GM21360 (cell line): ENCODE data around the gene NTNG1.

Experiments
- ATAC-seq: cut with Tn5 transposase; IDR thresholded peaks from one replicate; pipeline ENCODE4 v1.9.1; 2021; ENCODE audit warnings: mild to moderate bottlenecking, moderate library complexity; ENCODE audit not compliant: unreplicated experiment

NTNG1 gene

GRCh38 chr1:107443860-107444259 lies 303.0 kb downstream of the NTNG1 start:
- no peak for ATAC-seq

DNA sequence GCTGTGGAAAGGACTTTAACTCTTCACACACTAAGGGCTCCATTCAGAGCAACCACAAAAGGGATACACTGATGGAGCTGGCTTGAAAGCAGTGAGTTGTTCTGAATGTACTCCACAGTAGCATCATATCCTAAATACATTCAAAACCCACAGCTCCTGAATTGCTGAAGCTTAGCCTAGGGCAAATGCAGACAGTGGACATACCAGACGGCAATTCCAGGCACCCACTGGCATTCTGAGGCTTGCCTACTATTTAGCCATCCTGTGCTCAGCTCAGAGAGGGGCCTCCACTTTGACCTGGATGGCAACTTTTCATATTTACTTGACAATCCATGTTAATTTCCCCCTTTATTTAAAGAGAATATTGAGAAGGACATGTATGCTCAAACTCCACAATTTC lies 303.5 kb downstream of the NTNG1 start:
- ATAC-seq: no peak

DNA sequence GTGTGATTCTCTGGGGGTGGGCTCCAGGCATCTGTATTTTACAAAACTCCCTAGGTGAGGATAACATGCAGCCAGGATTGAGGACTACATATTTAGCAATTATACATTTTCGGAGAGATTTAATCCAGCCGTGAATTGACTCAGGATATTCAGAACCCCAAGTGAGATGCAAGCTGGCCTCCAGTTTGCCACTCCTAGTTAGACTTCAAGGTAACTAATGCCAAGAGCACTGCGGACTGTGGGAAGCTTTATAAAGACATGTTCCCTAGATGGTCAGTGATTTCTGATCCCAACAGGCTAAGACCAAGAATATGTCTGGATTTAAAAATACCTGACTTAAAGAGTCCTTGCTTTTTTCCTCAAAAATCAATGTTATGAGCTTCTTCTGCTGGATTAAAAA lies 308.5 kb downstream of the NTNG1 start:
- no peak for ATAC-seq

- peak; percentile 79 for ATAC-seq
Measured at GRCh38 chr1:107450899-107451664, 310.2 kb downstream of the NTNG1 start.

DNA sequence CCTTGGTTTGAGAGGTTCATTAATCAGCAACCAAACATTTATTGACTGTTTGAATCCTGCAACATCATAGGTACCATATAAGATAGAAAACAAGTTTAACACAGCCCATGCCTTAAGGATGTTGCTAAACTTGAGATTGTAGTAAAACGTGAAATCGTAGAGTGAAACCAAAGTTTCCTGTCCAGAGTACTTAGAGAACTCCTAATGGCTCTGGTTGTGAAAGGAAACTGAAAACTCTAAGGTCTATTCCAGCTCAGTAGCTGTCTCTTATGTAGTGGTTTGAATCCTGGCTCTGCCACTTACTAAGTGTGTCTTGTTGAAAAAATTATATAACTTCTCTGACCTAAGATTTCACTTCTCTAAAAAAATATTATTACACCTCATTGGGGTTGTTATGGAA lies 310.9 kb downstream of the NTNG1 start:
- ATAC-seq: peak; percentile 61

GRCh38 chr1:107454791-107455190 lies 314.0 kb downstream of the NTNG1 start:
- no peak for ATAC-seq

DNA sequence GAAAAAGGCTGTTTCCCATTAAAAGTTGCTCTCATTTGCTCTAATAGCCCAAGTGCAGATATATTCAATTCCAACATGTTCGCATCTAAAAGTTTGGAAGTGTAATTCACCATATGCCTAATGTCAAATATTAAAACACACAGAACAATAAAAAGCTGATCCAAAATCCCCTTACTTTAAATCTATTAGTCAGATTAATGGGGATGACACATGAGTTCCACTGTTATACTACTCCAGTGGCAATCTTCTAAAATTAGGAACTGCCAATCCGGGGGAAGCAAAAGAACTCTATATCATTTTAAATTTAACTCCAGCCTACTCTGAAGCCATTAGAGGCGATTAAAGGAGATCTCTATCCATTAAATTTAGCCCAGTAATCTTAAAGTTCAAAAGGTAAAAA lies 317.1 kb downstream of the NTNG1 start:
- ATAC-seq: no peak

DNA sequence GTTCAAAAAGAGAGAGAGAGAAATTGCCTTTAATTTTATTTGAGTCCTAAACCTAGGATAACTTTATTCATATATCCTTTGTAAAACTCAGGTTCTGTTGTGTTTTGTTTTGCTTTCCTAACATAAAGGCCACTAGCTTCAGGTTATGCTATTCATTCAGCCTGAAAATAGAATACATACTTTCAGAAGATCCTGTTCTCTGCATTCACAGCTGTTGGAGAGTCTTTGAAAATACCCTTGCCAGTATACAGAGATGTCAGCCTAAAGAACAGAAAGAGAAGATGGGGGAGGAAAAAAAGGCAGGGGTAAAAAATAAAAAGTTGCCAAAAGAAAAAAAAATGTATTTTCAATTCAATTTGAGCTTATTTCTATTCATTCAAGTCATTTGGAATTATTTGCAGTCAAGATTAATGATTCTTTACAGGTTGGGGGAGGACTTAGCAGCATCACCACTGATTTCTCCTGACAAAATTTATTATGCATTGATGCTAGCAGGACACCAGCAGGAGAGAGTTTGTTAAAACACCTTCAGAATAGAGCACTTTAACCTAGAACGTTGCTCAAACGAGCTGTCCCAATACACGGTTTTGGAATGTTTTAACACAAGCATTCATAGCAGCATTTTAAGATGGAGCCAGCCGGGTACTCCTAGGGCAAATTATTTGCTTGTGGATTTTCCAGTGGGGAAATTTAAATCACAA lies 318.5 kb downstream of the NTNG1 start:
- peak; percentile 74 for ATAC-seq

DNA sequence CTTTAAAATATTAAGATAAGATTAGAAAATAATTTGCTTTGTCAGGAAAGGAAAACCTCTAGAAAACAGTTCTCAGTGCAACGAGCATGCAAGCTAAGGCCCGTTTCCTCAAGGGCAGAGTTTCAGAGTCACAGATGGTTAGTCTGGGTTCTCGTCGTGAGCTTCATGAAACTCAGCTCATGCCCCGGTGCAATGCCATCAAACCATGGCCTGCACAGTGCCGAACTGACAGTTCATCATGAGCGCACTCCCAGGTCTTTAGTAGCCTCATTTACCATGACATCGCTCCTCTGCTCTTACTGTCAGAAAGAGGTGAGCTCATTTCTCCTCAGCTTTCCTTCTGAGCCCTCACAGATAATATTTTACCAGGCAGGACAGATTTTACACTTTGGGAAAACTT lies 319.2 kb downstream of the NTNG1 start:
- ATAC-seq: peak; percentile 81

GRCh38 chr1:107464827-107465226 lies 324.0 kb downstream of the NTNG1 start:
- ATAC-seq: no peak

- ATAC-seq: no peak
Measured at GRCh38 chr1:107467286-107467685, 326.4 kb downstream of the NTNG1 start.

- no peak for ATAC-seq
Measured at GRCh38 chr1:107467811-107468210, 327.0 kb downstream of the NTNG1 start.

GRCh38 chr1:107473065-107473464 lies 332.2 kb downstream of the NTNG1 start:
- ATAC-seq: peak; percentile 56

- peak; percentile 89 for ATAC-seq
Measured at GRCh38 chr1:107474877-107475612, 334.2 kb downstream of the NTNG1 start.

DNA sequence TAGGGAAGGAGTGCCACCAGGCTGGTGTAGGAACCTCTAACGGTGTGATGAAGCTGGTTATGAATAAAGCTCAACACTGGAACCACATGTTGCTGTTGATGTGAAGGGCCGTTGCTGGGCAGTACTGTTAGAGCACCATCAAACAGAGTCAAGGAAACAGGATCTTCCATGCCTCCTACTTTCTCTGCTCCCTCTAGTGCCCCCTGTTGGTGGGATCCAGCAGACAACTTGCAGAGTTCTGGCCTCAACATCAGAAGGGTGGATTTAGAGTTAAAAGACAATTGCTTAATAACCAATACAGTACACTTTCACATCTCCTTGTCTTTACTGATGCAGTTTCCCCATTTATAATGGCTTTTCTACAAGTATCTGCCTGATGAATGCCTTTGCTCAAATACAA lies 336.4 kb downstream of the NTNG1 start:
- no peak for ATAC-seq

GRCh38 chr1:107479865-107480350 lies 339.1 kb downstream of the NTNG1 start:
- no peak for ATAC-seq

- ATAC-seq: no peak
Measured at GRCh38 chr1:107480548-107481415, 339.9 kb downstream of the NTNG1 start.

- no peak for ATAC-seq
Measured at GRCh38 chr1:107481756-107482384, 341.0 kb downstream of the NTNG1 start.

DNA sequence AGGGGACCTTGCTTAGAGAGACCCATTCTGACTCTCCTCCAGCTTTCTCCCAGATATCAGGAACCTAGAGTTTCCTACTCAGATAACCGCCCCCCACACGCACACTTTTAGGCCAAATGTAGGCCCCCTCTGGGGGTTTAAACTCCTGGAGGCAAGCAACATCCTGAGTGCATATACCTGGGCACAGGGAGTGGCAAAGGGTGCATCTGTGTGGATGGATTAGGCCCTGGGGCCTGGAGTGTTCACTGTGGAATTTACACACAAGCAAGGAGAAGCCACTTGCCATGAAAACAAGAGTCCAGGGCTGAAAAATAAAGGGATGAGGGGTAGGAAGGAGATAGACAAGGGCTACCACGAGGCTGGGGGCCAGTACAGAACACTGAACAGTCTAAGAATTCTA lies 343.1 kb downstream of the NTNG1 start:
- ATAC-seq: no peak

GRCh38 chr1:107486349-107486748 lies 345.5 kb downstream of the NTNG1 start:
- no peak for ATAC-seq
